Neural cell (in vitro differentiated cells): ENCODE data around the gene CLIC3.

Source experiments
- CTCF ChIP-seq: fragments of 450-650 bp; IDR thresholded peaks from 2 replicates; pipeline ENCODE4 v1.5.1; 2014; ENCODE audit warnings: antibody characterized with exemption, mild to moderate bottlenecking, moderate library complexity; ENCODE audit not compliant: poor library complexity, severe bottlenecking
- EP300 ChIP-seq: fragments of 450-650 bp; conservative IDR thresholded peaks from 2 replicates; pipeline ENCODE4 v1.6.1; 2014; ENCODE audit warnings: antibody characterized with exemption, mild to moderate bottlenecking, moderate library complexity; ENCODE audit not compliant: poor library complexity, severe bottlenecking
- EZH2 ChIP-seq: fragments of 200-600, 300-800 bp; shearing (Covaris generic), sonication (generic); IDR thresholded peaks from 2 replicates; pipeline ENCODE4 v1.6.1; 2014; ENCODE audit warnings: antibody characterized with exemption, low read length, borderline replicate concordance, mild to moderate bottlenecking; ENCODE audit not compliant: insufficient read depth, poor library complexity, severe bottlenecking
- POLR2AphosphoS5 ChIP-seq: IDR thresholded peaks from 2 replicates; pipeline ENCODE4 v1.6.1; 2012

- no peak for TF ChIP-seq POLR2AphosphoS5
- no peak for TF ChIP-seq EZH2
- no peak for TF ChIP-seq CTCF
- no peak for TF ChIP-seq EP300
Observed at GRCh38 chr9:137019891-137020683, 23.7 kb upstream of the CLIC3 start.
